ENCODE data around the gene LSM11. TPM values are rescaled to one million over a fixed set of nuclear protein-coding genes. Genes with fewer than 3 reads are reported as not detected.
"Not testable (repeated sequence)": the region's sequence is repeated elsewhere in the genome, so short reads cannot be mapped to it uniquely, and the experiment has no call there.

The LSM11 gene
- 1 to 10 TPM; 7.4 to 8.6 (median 7.8) TPM for polyA plus RNA-seq (ENCODE audit: insufficient read length in 4 of 4)

GRCh38 chr5:157743163-157744050, at the start of gene LSM11:
Gene LSM11, plus strand, starts transcription at chr5:157743712. Its CDS starts 39 bp downstream, at chr5:157743751.
- DNase-seq (ENCODE audit: low read depth in 4 of 4, low spot score in 2 of 4), result peak; percentile 69 to 84 (median 77)

DNA sequence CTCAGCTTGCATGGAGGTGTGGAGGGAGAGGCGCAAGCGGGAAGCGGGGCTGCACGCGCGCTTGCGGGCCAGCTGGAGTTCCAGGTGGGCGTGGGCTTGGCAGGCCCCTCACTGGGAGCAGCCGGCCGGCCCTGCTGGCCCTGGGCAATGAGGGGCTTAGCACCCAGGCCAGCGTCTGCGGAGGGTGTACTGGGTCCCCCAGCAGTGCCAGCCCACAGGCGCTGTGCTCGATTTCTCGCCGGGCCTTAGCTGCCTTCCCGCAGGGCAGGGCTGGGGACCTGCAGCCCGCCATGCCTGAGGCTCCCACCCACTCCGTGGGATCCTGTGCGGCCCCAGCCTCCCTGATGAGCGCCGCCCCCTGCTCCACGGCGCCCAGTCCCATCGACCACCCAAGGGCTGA, 49.7 kb upstream of the LSM11 start:
- DNase-seq (ENCODE audit: low read depth in 4 of 4, low spot score in 2 of 4), result not testable (repeated sequence)

- DNase-seq (ENCODE audit: low read depth in 4 of 4, low spot score in 2 of 4), result not testable (repeated sequence)
Observed at GRCh38 chr5:157696154-157696553, 47.4 kb upstream of the LSM11 start.

DNA sequence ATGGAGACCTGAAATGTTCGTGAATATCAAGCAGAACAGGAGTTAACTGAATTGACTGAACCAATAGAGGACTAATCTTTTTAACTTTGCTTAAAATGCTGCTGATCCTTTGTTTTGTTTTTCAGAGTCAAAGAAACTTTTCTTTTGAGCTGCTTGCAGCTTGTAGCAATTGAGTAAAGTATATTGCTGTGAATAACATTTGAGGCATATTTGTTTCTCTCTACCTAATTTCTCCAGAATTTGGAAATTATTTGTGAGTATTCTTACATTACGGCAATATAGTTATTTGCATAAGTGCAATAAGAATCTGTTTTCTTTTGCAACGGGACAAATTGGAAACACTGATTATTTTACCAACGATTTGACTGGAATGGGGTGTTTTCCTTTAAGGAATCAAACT, 44.8 kb upstream of the LSM11 start:
- DNase-seq (ENCODE audit: low read depth in 4 of 4, low spot score in 2 of 4), result not testable (repeated sequence)

DNA sequence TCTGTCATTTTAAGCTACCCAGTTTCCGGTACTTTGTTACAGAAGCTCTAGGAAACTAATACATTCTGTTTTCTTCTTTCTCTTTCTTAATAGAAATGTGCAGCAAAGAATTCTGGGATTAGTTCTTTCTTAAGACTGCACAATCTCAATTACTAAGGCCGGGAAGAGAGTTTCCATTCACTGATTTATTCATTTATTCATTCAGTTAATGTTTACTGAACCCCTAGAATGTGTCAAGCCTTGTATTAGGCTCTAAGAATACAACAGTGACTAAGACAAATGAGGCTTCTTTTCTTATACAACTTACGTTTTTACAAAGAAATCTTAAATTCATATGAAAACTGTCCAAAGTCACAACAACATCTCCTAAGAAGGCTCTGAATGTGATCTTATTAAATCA, 39.8 kb upstream of the LSM11 start:
- DNase-seq (ENCODE audit: low read depth in 4 of 4, low spot score in 2 of 4), result no peak

DNA sequence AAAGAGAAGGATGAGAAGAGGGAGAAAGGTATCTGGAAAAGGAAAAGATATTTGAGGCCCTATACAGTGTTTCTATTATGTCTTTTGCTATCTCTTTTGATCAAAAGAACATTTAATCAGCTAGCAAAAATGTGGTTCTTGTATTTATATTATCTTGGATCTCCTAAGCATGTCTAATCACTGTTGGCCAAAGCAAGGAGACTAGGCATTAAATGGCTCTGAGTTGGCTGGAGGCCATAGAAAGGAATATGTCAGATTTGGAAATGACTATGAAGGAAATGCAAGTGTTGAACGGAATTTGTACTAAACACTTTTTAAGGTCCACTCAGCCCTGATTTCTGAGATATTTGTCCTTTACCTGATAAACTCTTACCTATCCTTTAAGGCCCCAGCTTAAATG, 34.6 kb upstream of the LSM11 start:
- DNase-seq (ENCODE audit: low read depth in 4 of 4, low spot score in 2 of 4), result no peak

- DNase-seq (ENCODE audit: low read depth in 4 of 4, low spot score in 2 of 4), result no peak
Observed at GRCh38 chr5:157709346-157709745, 34.2 kb upstream of the LSM11 start.

DNA sequence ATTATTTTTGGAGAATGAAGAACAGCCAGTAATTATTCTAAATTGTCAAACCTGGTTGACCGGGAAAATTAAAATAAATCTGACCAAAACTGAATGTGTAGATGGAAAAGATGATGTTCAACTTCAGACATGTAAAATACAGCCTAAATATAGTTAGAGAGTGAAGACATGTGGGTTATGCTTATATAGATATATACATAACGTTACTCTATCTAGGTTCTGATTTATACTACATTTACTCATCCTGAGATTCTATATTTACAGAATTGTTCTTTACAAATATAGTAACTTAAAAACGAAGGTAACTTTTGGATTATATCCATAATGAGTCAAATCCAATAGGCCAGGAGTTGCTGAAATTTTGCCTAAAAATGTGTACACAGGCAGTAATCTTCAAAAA, 33.1 kb upstream of the LSM11 start:
- no peak for DNase-seq (ENCODE audit: low read depth in 4 of 4, low spot score in 2 of 4)

DNA sequence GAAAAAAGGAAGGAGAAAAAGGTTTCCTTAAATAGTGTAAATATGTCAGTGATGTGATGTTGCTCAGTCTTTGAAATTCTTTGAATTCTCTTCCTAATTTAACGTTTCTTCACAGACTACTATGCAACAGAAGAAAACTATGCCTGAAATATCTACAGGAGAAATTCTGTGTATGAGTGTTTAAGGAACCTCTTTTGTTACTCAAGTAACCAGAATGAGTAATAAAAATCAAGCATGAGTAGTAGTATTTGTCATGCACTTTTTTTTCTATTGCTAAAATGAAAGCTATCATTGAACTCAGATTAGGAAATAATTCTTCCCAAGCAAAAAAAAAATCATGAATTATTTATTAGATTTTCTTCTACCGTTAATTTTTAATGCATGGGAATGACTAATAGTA, 32.6 kb upstream of the LSM11 start:
- no peak for DNase-seq (ENCODE audit: low read depth in 4 of 4, low spot score in 2 of 4)

DNA sequence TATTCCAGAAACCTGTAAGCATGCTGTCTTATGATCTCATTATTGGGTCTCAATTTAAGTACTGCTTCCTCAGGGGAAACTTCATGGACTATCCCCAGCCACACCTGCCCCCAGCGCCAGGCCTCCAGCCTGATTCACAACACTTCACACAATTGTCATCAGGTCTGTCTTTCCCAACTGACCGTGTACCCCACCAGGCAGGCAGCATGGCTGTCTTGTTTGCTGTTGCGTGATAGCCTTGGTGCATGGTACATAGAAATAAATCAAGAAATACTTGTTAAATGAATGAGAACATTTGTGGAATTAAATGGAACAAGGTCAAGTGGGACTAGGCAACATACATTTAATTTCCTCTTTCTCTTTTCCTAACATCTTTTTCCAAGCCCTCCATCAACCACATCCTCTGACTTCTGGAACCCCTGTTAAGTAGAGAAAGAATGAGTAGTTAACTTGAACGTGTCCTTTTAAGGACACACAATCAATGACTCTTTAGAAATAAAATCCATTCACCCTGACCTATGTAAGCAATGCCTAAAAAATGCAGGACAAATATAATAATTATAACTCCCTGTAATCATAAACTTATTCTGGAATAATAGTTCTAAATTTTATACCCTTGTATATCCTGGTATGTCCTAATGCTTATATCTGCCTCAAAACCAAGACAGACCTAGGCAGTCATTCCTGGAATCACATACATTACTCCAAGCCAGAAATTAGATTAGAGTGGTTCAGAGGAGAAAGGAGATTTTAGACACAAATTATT, 29.5 kb upstream of the LSM11 start:
- DNase-seq (ENCODE audit: low read depth in 4 of 4, low spot score in 2 of 4), result no peak

DNA sequence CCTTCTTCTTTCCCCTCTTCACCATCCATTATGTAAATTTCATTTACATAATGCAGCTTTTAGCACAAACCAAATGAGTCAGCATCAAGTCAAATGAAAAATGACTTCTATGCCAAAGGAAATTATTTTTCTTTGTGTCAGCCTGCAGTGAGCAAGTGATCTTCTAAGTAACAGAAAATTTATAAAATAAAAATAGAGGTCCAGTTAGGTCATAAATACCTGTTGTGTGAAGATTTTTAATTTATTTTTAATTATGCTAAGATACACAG, 29.0 kb upstream of the LSM11 start:
- DNase-seq (ENCODE audit: low read depth in 4 of 4, low spot score in 2 of 4), result no peak

GRCh38 chr5:157718519-157718918, 25.0 kb upstream of the LSM11 start:
- peak in 3 of 4 donors; percentile 20 to 48 (median 47) for DNase-seq (ENCODE audit: low read depth in 4 of 4, low spot score in 2 of 4)

DNA sequence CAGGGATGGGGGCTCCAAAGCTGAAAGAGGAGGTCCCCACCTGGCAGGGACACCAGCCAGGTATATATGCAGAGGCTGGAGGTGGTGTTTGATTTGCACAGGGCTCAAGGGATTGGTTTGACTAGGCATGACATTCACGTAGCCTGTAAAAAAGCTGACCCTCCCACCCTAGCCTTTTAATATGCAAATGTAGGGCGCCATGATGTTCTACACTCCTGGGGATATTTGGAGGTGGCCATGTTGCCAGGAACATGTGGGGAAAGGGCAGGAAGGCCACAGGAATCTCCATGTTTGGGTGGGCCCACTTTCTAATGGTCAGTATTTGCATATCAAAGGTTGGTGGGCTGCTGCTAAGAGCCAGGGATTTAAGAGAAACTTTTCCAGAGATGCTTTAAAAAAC, 24.3 kb upstream of the LSM11 start:
- no peak for DNase-seq (ENCODE audit: low read depth in 4 of 4, low spot score in 2 of 4)

GRCh38 chr5:157721159-157721558, 22.4 kb upstream of the LSM11 start:
- DNase-seq (ENCODE audit: low read depth in 4 of 4, low spot score in 2 of 4), result no peak

DNA sequence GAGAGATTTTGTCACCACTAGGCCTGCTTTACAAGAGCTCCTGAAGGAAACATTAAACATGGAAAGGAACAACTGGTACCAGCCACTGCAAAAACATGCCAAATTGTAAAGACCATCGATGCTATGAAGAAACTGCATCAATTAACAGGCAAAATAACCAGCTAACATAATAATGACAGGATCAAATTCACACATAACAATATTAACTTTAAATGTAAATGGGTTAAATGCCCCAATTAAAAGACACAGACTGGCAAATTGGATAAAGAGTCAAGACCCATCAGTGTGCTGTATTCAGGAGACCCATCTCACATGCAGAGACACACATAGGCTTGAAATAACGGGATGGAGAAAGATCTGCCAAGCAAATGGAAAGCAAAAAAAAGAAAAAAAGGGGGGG, 20.6 kb upstream of the LSM11 start:
- DNase-seq (ENCODE audit: low read depth in 4 of 4, low spot score in 2 of 4), result not testable (repeated sequence)

- DNase-seq (ENCODE audit: low read depth in 4 of 4, low spot score in 2 of 4), result not testable (repeated sequence)
Observed at GRCh38 chr5:157726607-157727006, 16.9 kb upstream of the LSM11 start.

GRCh38 chr5:157727858-157728257, 15.7 kb upstream of the LSM11 start:
- DNase-seq (ENCODE audit: low read depth in 4 of 4, low spot score in 2 of 4), result not testable (repeated sequence)

DNA sequence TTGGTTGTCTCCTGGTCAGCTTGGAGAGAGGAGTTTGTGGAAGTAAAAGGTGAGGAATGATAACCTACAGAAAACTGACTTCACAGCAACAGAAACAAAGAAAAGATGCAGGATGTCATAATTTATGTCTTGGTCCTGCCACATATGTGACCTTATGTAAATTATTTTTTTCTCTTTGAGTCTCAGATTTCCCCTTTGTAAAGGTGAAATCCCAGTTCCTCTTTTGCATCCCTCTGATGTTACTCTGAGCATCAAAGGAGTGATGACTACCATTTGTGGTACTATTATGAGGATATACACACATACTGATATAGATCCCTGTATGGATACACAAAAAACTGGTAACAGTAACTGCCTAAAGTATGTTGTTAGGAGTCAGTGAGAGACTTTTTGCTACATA, 13.7 kb upstream of the LSM11 start:
- no peak for DNase-seq (ENCODE audit: low read depth in 4 of 4, low spot score in 2 of 4)

GRCh38 chr5:157730900-157731271, 12.6 kb upstream of the LSM11 start:
- no peak for DNase-seq (ENCODE audit: low read depth in 4 of 4, low spot score in 2 of 4)

GRCh38 chr5:157731272-157732129, 12.0 kb upstream of the LSM11 start, which contains the start of gene THG1L:
Gene THG1L, plus strand, starts transcription at chr5:157731420. Its CDS starts 21 bp downstream, at chr5:157731441.
- peak; percentile 94 to 98 (median 96) for DNase-seq (ENCODE audit: low read depth in 4 of 4, low spot score in 2 of 4)

DNA sequence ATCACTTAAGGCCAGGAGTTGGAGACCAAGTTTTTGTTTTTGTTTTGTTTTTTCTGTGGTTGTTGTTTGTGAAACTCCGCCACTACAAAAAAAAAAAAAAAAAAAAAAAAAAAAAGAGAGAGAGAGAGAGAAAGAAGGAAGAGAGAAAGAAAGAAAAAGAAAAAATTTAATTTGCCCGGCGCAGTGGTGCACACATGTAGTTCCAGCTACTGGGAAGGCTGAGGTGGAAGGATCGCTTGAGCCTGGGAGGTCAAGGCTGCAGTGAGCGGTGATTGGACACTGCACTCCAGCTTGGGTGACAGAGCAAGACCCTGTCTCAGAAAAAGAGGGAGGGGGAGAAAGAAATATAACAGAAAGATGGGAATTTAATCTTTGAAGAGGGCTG, 11.4 kb upstream of the LSM11 start:
- DNase-seq (ENCODE audit: low read depth in 4 of 4, low spot score in 2 of 4), result no peak
